GM12878 (cell line): ENCODE results near the gene KIAA0319L. TPM values are rescaled to one million over a fixed set of nuclear protein-coding genes. Genes with fewer than 3 reads are reported as not detected.

Source experiments
- ATAC-seq: fragments of 200-7000 bp; cut with Tn5 transposase; 3 replicates; pipeline ENCODE4 v1.9.1; 2020; ENCODE audit warnings: mild to moderate bottlenecking, moderate library complexity
- BruUV-seq: library from RNA; stranded (reverse); fragments of 400-500 nt; replicated peaks from 2 replicates; lab custom pipeline; 2021; lab: Mats Ljungman, UMichigan
- CTCF ChIA-PET: fragments of 300-600 bp; sonication (Branson Sonifier 250); formaldehyde crosslinking; extraction: SDS; loops from one replicate; lab custom pipeline; 2021; ENCODE audit warnings: inconsistent platforms; lab: Yijun Ruan, JAX
- POLR2A ChIA-PET: fragments of 350-600 bp; formaldehyde crosslinking; extraction: SDS; loops from one replicate; lab custom pipeline; 2021; ENCODE audit warnings: inconsistent platforms; lab: Charles Lee
- RAD21 ChIA-PET: fragments of 300-600 bp; sonication (Branson Sonifier 250); formaldehyde crosslinking; loops from one replicate; lab custom pipeline; 2023; ENCODE audit warnings: antibody characterized with exemption; ENCODE audit not compliant: unreplicated experiment; lab: Charles Lee
- SMC1A ChIA-PET: fragments of 300-600 bp; sonication (Branson Sonifier 250); formaldehyde crosslinking; loops from one replicate; lab custom pipeline; 2023; ENCODE audit not compliant: unreplicated experiment, uncharacterized antibody; lab: Charles Lee
- DNase-seq: peaks from one replicate; pipeline ENCODE4 v3.0.0-alpha.2; 2011; ENCODE audit warnings: low read depth, low spot score
- FAIRE-seq: peaks from 3 replicates; lab custom pipeline; 2011; peaks lifted over from hg19 to GRCh38; lab: Jason Lieb, UNC
- H2AFZ ChIP-seq: 2 replicates; pipeline ENCODE4 v1.6.0; 2011; ENCODE audit warnings: low read depth, low read length, control low read depth; ENCODE audit not compliant: control insufficient read depth
- H3K27ac ChIP-seq: 2 replicates; pipeline ENCODE4 v1.5.1; 2011; ENCODE audit warnings: control low read depth; ENCODE audit not compliant: control insufficient read depth, insufficient read depth
- H3K27me3 ChIP-seq, 2 experiments: replicated peaks in 1 of 2; 2 replicates each; pipeline versions ENCODE4 v1.6.0 to v1.6.1; 2011; ENCODE audit warnings: low read length in 1 of 2; ENCODE audit not compliant: control insufficient read depth in 2 of 2, insufficient read depth in 2 of 2
- H3K36me3 ChIP-seq, 2 experiments: 2 replicates each; pipeline ENCODE4 v1.5.1; 2011; ENCODE audit warnings: low read length in 1 of 2; ENCODE audit not compliant: control insufficient read depth in 2 of 2, insufficient read depth in 2 of 2
- H3K4me1 ChIP-seq: 2 replicates; pipeline ENCODE4 v1.6.1; 2011; ENCODE audit warnings: mild to moderate bottlenecking, low read length, moderate library complexity, mixed read lengths; ENCODE audit not compliant: control insufficient read depth, insufficient read depth
- H3K4me2 ChIP-seq: 2 replicates; pipeline ENCODE4 v1.6.0; 2011; ENCODE audit warnings: control low read depth; ENCODE audit not compliant: control insufficient read depth, insufficient read depth
- H3K4me3 ChIP-seq: fragments of 200-600 bp; sonication (generic); 2 replicates; pipeline ENCODE4 v1.5.1; 2016
- H3K79me2 ChIP-seq: 2 replicates; pipeline ENCODE4 v1.6.0; 2011; ENCODE audit warnings: low read length; ENCODE audit not compliant: control insufficient read depth, insufficient read depth
- H3K9ac ChIP-seq: 2 replicates; pipeline ENCODE4 v1.8.0; 2011; ENCODE audit warnings: low read length, control low read depth, mixed read lengths; ENCODE audit not compliant: control insufficient read depth, insufficient read depth
- H3K9me3 ChIP-seq: replicated peaks from 3 replicates; pipeline ENCODE4 v1.5.1; 2011; ENCODE audit warnings: mild to moderate bottlenecking, low read length; ENCODE audit not compliant: control insufficient read depth, insufficient read depth
- H4K20me1 ChIP-seq: 2 replicates; pipeline ENCODE4 v1.6.0; 2011; ENCODE audit not compliant: control insufficient read depth, insufficient read depth
- ASH2L ChIP-seq: fragments of 300-600, 200-600 bp; sonication (generic); IDR thresholded peaks from 2 replicates; pipeline ENCODE4 v1.6.1; 2017; ENCODE audit warnings: low read depth, mild to moderate bottlenecking, borderline replicate concordance
- ATF2 ChIP-seq: IDR thresholded peaks from 2 replicates; pipeline ENCODE4 v1.6.1; 2012; ENCODE audit warnings: low read length, inconsistent platforms
- CBX5 ChIP-seq: sonication (generic); IDR thresholded peaks from 2 replicates; pipeline ENCODE4 v1.6.1; 2016; ENCODE audit warnings: low read depth, moderate library complexity, mild to moderate bottlenecking, inconsistent platforms
- CHD1 ChIP-seq: IDR thresholded peaks from 2 replicates; pipeline ENCODE4 v1.6.1; 2012; ENCODE audit warnings: low read depth, low read length, improper control_type of control experiment
- CHD2 ChIP-seq: IDR thresholded peaks from 2 replicates; pipeline ENCODE4 v1.6.1; 2011; ENCODE audit warnings: low read depth, low read length, improper control_type of control experiment, borderline replicate concordance
- CHD4 ChIP-seq: fragments of 200-600 bp; sonication (generic); IDR thresholded peaks from 2 replicates; pipeline ENCODE4 v1.6.1; 2016; ENCODE audit warnings: mild to moderate bottlenecking
- DPF2 ChIP-seq: fragments of 450-650 bp; IDR thresholded peaks from 2 replicates; pipeline ENCODE4 v1.6.1; 2017; ENCODE audit warnings: mild to moderate bottlenecking
- HDAC2 ChIP-seq: fragments of 200-600 bp; sonication (generic); IDR thresholded peaks from 2 replicates; pipeline ENCODE4 v1.6.1; 2017
- PAX8 ChIP-seq: fragments of 450-650 bp; IDR thresholded peaks from 2 replicates; pipeline ENCODE4 v1.6.1; 2017; ENCODE audit warnings: mild to moderate bottlenecking, moderate library complexity
- RELA ChIP-seq: fragments of 450-650 bp; IDR thresholded peaks from 2 replicates; pipeline ENCODE4 v1.8.0; 2014; ENCODE audit warnings: borderline replicate concordance; ENCODE audit not compliant: partially characterized antibody
- SMC3 ChIP-seq: IDR thresholded peaks from 2 replicates; pipeline ENCODE4 v1.6.1; 2011; ENCODE audit warnings: low read length, improper control_type of control experiment, borderline replicate concordance
- ZNF384 ChIP-seq: IDR thresholded peaks from 2 replicates; pipeline ENCODE4 v1.6.1; 2012; ENCODE audit warnings: low read depth, mild to moderate bottlenecking, low read length, improper control_type of control experiment, borderline replicate concordance
- ZZZ3 ChIP-seq: IDR thresholded peaks from 2 replicates; pipeline ENCODE4 v1.6.1; 2011; ENCODE audit warnings: low read depth; ENCODE audit not compliant: control insufficient read depth, insufficient read length
- WGBS: methylation state at CpG from one replicate; pipeline ENCODE4 v1.1.6; 2016; ENCODE audit warnings: low lambda C conversion rate; ENCODE audit not compliant: insufficient replicate concordance, insufficient coverage; ENCODE audit errors: missing lambda C conversion rate; 5-methylcytosine and 5-hydroxymethylcytosine counted together
- in situ Hi-C: fragments of 300-500 bp; cut with MboI; formaldehyde crosslinking; loops from 9 replicates; pipeline ENCODE4 v1.14.3; 2018; ENCODE audit warnings: mixed read lengths
- intact Hi-C: fragments of 100-400 bp; cut with micrococcal nuclease; formaldehyde crosslinking; loops from one replicate; pipeline ENCODE4 v1.14.2; 2022; ENCODE audit not compliant: unreplicated experiment
- polyA plus RNA-seq, 11 experiments: library from polyadenylated mRNA; depleted of rRNA in 4 of 11; unstranded in 6 of 11; stranded (reverse) in 5 of 11; fragments of >200 nt; fragmentation: Nextera tagmentation in 4 of 11; fragmentation: Illumina TruSeq in 1 of 11; extraction: Ambion mirVana in 4 of 11; extraction: Trizol in 1 of 11; gene quantifications; 1 replicate in 1 of 11; 2 replicates in 10 of 11; pipeline versions ENCODE4 v1.2.1 to v1.2.3, GENCODE V29; 2011 to 2016; ENCODE audit warnings: inconsistent platforms in 2 of 11, missing spikeins in 2 of 11, low read depth in 1 of 11
- total RNA-seq, 4 experiments: library from RNA; depleted of rRNA in 3 of 4; stranded (reverse); fragments of >200 nt in 3 of 4; fragmentation: Illumina TruSeq in 1 of 4; extraction: Trizol in 1 of 4; gene quantifications; 2 replicates each; pipeline versions ENCODE4 v1.2.1 to v1.2.3, GENCODE V29; 2013 to 2021

Gene KIAA0319L
- total and polyA plus RNA-seq, 10 of the 15 experiments (the other 5 are each of a cell fraction or from before 2014, with no cell fraction given) = 2.6 to 57.8 (median 25.4) TPM

- no TSS peak for BruUV-seq
- ATAC-seq = no peak
- 91% methylated on average over 4 of the region's 4 CpGs for WGBS
Observed at GRCh38 chr1:35442734-35443133, 114.5 kb downstream of the KIAA0319L start.

More at GRCh38 chr1:35442734-35443133, 114.5 kb downstream of the KIAA0319L start:
- TF ChIP-seq CHD4 (no peak), ZZZ3 (no peak), RELA (no peak), ZNF384 (no peak), PAX8 (no peak), ASH2L (no peak), DPF2 (no peak), HDAC2 (no peak), ATF2 (no peak), CBX5 (no peak), SMC3 (no peak), CHD2 (no peak), CHD1 (no peak)
- SMC1A ChIA-PET = interaction anchor here (1.2 to 1.4 kb wide), 2 partner anchors 10 to 169 kb away, joined by 3 to 5 read pairs; no protein-coding TSS in a partner anchor
- Histone ChIP-seq H3K36me3 (peaks cover 19 to 42% of the 10 kb centered on the region in 2 experiments), H3K4me3 (no peak overlapping the region), H4K20me1 (no peaks in the 10 kb centered on the region), H3K79me2 (no peaks in the 10 kb centered on the region), H2AFZ (no peak overlapping the region), H3K9me3 (no peaks in the 10 kb centered on the region), H3K27ac (no peak overlapping the region), H3K27me3 (no peaks in the 10 kb centered on the region), H3K9ac (no peak overlapping the region), H3K4me2 (no peak overlapping the region), H3K4me1 (no peaks in the 10 kb centered on the region)
- CTCF ChIA-PET = interaction anchor here (1.5 to 5.4 kb wide), 3 partner anchors 8 to 590 kb away, joined by 4 to 49 read pairs (median 5); no protein-coding TSS in a partner anchor
- intact Hi-C loops = no loop called here
- POLR2A ChIA-PET = no interaction called here
- no peak for FAIRE-seq
- DNase-seq = no peak
- RAD21 ChIA-PET = no interaction called here
- in situ Hi-C loops = no loop called here
